WTC11 (cell line): ENCODE data around the gene ESRRA. TPM values are rescaled to one million over a fixed set of nuclear protein-coding genes. Genes with fewer than 3 reads are reported as not detected.

ENCODE experiments used
- ATAC-seq: fragments of 200-7000 bp; cut with Tn5 transposase; 2 replicates; pipeline ENCODE4 v1.10.0; 2021; ENCODE audit warnings: mild to moderate bottlenecking, moderate library complexity
- CTCF ChIA-PET: fragments of 300-600 bp; sonication (Branson Sonifier 250); formaldehyde crosslinking; loops from one replicate; lab custom pipeline; 2021; ENCODE audit warnings: antibody characterized with exemption; lab: Charles Lee
- POLR2A ChIA-PET: fragments of 350-600 bp; sonication (Branson Sonifier 250); formaldehyde crosslinking; loops from one replicate; lab custom pipeline; 2021; ENCODE audit warnings: antibody characterized with exemption; lab: Charles Lee
- DNase-seq: peaks from one replicate; pipeline ENCODE4 v3.0.0; 2021; ENCODE audit warnings: low spot score
- H3K27ac Mint-ChIP-seq: 2 replicates; pipeline ENCODE4 v1.8.0; 2021; ENCODE audit warnings: mixed read lengths
- H3K27me3 Mint-ChIP-seq: 2 replicates; pipeline ENCODE4 v1.8.0; 2021; ENCODE audit warnings: low read depth, mild to moderate bottlenecking, moderate library complexity, mixed read lengths
- H3K36me3 Mint-ChIP-seq: 2 replicates; pipeline ENCODE4 v1.8.0; 2021; ENCODE audit warnings: mixed read lengths
- H3K4me1 Mint-ChIP-seq: 2 replicates; pipeline ENCODE4 v1.8.0; 2022; ENCODE audit warnings: mixed read lengths
- H3K4me3 Mint-ChIP-seq: 2 replicates; pipeline ENCODE4 v1.8.0; 2021; ENCODE audit warnings: mild to moderate bottlenecking, moderate library complexity, mixed read lengths
- H3K9me3 Mint-ChIP-seq: 2 replicates; pipeline ENCODE4 v1.8.0; 2021; ENCODE audit warnings: mixed read lengths
- ETV6 ChIP-seq: sonication (generic); formaldehyde crosslinking; IDR thresholded peaks from 2 replicates; pipeline ENCODE4 v1.8.1; 2022; ENCODE audit warnings: mild to moderate bottlenecking, missing genetic modification reagents
- FOXJ3 ChIP-seq: sonication (generic); formaldehyde crosslinking; IDR thresholded peaks from 2 replicates; pipeline ENCODE4 v1.9.0; 2021; ENCODE audit warnings: missing genetic modification reagents, mild to moderate bottlenecking, borderline replicate concordance
- GABPB1 ChIP-seq: sonication (generic); formaldehyde crosslinking; IDR thresholded peaks from 2 replicates; pipeline ENCODE4 v1.8.1; 2023; ENCODE audit warnings: mild to moderate bottlenecking, missing genetic modification reagents
- JAZF1 ChIP-seq: fragments of 250-450 bp; sonication (Bioruptor Pico); IDR thresholded peaks from 2 replicates; pipeline ENCODE4 v1.9.0; 2021; ENCODE audit warnings: moderate library complexity, mild to moderate bottlenecking, inconsistent platforms
- JUN ChIP-seq: sonication (generic); formaldehyde crosslinking; IDR thresholded peaks from 2 replicates; pipeline ENCODE4 v1.8.0; 2023; ENCODE audit warnings: mild to moderate bottlenecking, missing genetic modification reagents
- KAT7 ChIP-seq: sonication (generic); formaldehyde crosslinking; IDR thresholded peaks from 2 replicates; pipeline ENCODE4 v1.8.1; 2023; ENCODE audit warnings: missing genetic modification reagents, mild to moderate bottlenecking, borderline replicate concordance
- NR2C2 ChIP-seq: sonication (generic); formaldehyde crosslinking; IDR thresholded peaks from 2 replicates; pipeline ENCODE4 v1.8.0; 2022; ENCODE audit warnings: mild to moderate bottlenecking, missing genetic modification reagents
- NR3C1 ChIP-seq: sonication (generic); formaldehyde crosslinking; conservative IDR thresholded peaks from 2 replicates; pipeline ENCODE4 v1.8.1; 2023; ENCODE audit warnings: low read depth, mild to moderate bottlenecking, missing genetic modification reagents
- TCF7 ChIP-seq: sonication (generic); formaldehyde crosslinking; IDR thresholded peaks from 2 replicates; pipeline ENCODE4 v1.8.0; 2022; ENCODE audit warnings: mild to moderate bottlenecking, low read depth, missing genetic modification reagents, moderate library complexity
- TEAD1 ChIP-seq: sonication (generic); formaldehyde crosslinking; IDR thresholded peaks from 2 replicates; pipeline ENCODE4 v1.8.0; 2022; ENCODE audit warnings: mild to moderate bottlenecking, missing genetic modification reagents
- TP53 ChIP-seq: sonication (generic); formaldehyde crosslinking; IDR thresholded peaks from 2 replicates; pipeline ENCODE4 v1.8.1; 2023; ENCODE audit warnings: mild to moderate bottlenecking, missing genetic modification reagents
- ZBTB21 ChIP-seq: sonication (generic); formaldehyde crosslinking; IDR thresholded peaks from 2 replicates; pipeline ENCODE4 v1.8.1; 2023; ENCODE audit warnings: mild to moderate bottlenecking, missing genetic modification reagents, borderline replicate concordance
- ZNF219 ChIP-seq: sonication (generic); formaldehyde crosslinking; IDR thresholded peaks from 2 replicates; pipeline ENCODE4 v1.8.0; 2023; ENCODE audit warnings: missing genetic modification reagents, mild to moderate bottlenecking, borderline replicate concordance
- total RNA-seq: library from RNA; stranded (reverse); gene quantifications from 3 replicates; pipeline ENCODE4 v1.2.3, GENCODE V29; 2021
- TF ChIP-seq, protein P1 (sequence below): sonication (generic); formaldehyde crosslinking; IDR thresholded peaks from 2 replicates; pipeline ENCODE4 v1.8.1; 2022; ENCODE audit warnings: mild to moderate bottlenecking, missing genetic modification reagents, moderate library complexity, borderline replicate concordance
- TF ChIP-seq, protein P2 (sequence below): sonication (generic); formaldehyde crosslinking; IDR thresholded peaks from 2 replicates; pipeline ENCODE4 v1.8.1; 2023; ENCODE audit warnings: mild to moderate bottlenecking, missing genetic modification reagents, borderline replicate concordance
- TF ChIP-seq, protein P3 (sequence below): sonication (generic); formaldehyde crosslinking; IDR thresholded peaks from 2 replicates; pipeline ENCODE4 v1.8.0; 2023; ENCODE audit warnings: missing genetic modification reagents, mild to moderate bottlenecking, borderline replicate concordance
- TF ChIP-seq, protein P4 (sequence below): sonication (generic); formaldehyde crosslinking; IDR thresholded peaks from 2 replicates; pipeline ENCODE4 v1.8.0; 2022; ENCODE audit warnings: mild to moderate bottlenecking, missing genetic modification reagents
- TF ChIP-seq, protein P5 (sequence below): sonication (generic); formaldehyde crosslinking; IDR thresholded peaks from 2 replicates; pipeline ENCODE4 v1.8.1; 2022; ENCODE audit warnings: mild to moderate bottlenecking, moderate library complexity, missing genetic modification reagents
- TF ChIP-seq, protein P6 (sequence below): fragments of 250-450 bp; sonication (Bioruptor Pico); IDR thresholded peaks from 2 replicates; pipeline ENCODE4 v1.9.0; 2021; ENCODE audit warnings: mild to moderate bottlenecking
- TF ChIP-seq, protein P7 (sequence below): sonication (generic); formaldehyde crosslinking; IDR thresholded peaks from 2 replicates; pipeline ENCODE4 v1.8.0; 2022; ENCODE audit warnings: mild to moderate bottlenecking, missing genetic modification reagents

Gene ESRRA
- total RNA-seq, 1 experiment from 2014 or later: 81.9 TPM

DNA sequence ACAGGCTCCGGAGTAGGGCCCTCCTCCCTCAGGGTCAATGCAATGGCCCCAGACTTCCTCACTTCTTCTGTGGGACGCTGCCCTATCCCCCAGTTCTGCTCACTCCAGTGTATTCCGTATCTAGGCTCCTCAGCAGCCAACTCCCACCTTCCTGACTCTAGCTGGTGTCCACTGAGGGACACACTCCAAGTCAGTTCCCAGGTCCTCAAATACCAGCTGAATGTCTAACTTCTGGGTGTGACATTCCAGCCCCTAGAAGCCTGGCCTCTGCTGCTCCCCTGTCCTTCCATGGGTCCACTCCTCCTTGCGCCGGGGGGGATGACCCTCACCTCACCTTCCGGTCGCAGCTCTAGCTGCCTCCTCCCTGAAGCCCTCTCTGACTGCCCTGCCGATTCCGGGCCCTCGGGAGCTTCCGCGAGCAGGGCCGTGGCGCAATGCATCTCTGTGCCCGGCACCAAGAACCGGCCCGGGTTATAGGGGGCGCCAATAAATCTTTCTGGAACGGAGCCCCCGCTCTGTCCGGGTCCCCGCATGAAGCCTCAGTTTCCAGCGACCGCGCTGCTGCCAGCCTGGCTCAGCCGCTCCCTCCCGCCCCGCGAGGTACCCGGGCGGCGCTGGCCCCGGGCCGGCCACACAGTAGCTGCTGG, 36.3 kb upstream of the ESRRA start:
- peaks cover 19% of the 10 kb centered on the region for H3K4me1 Mint-ChIP-seq
- H3K4me3 Mint-ChIP-seq: peak overlapping the region; percentile 99
- peak overlapping the region; percentile 99 for H3K27ac Mint-ChIP-seq
- H3K36me3 Mint-ChIP-seq: peaks cover 13% of the 10 kb centered on the region
- no peak for TF ChIP-seq ETV6 (CRISPR knock-in tag)
- peak; percentile 82; the same call in 1 of the 2 replicates for TF ChIP-seq TP53 (CRISPR knock-in tag)
- TF ChIP-seq TEAD1 (CRISPR knock-in tag): 0 out of 2 replicates have a peak, but pooled peaks have one; percentile 56
- no peak for TF ChIP-seq GABPB1
- TF ChIP-seq JUN (CRISPR knock-in tag): 0 out of 2 replicates have a peak, but pooled peaks have one; percentile 23
- TF ChIP-seq, protein P1, sequence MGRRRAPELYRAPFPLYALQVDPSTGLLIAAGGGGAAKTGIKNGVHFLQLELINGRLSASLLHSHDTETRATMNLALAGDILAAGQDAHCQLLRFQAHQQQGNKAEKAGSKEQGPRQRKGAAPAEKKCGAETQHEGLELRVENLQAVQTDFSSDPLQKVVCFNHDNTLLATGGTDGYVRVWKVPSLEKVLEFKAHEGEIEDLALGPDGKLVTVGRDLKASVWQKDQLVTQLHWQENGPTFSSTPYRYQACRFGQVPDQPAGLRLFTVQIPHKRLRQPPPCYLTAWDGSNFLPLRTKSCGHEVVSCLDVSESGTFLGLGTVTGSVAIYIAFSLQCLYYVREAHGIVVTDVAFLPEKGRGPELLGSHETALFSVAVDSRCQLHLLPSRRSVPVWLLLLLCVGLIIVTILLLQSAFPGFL (CRISPR knock-in tag): no peak
- TF ChIP-seq, protein P2, sequence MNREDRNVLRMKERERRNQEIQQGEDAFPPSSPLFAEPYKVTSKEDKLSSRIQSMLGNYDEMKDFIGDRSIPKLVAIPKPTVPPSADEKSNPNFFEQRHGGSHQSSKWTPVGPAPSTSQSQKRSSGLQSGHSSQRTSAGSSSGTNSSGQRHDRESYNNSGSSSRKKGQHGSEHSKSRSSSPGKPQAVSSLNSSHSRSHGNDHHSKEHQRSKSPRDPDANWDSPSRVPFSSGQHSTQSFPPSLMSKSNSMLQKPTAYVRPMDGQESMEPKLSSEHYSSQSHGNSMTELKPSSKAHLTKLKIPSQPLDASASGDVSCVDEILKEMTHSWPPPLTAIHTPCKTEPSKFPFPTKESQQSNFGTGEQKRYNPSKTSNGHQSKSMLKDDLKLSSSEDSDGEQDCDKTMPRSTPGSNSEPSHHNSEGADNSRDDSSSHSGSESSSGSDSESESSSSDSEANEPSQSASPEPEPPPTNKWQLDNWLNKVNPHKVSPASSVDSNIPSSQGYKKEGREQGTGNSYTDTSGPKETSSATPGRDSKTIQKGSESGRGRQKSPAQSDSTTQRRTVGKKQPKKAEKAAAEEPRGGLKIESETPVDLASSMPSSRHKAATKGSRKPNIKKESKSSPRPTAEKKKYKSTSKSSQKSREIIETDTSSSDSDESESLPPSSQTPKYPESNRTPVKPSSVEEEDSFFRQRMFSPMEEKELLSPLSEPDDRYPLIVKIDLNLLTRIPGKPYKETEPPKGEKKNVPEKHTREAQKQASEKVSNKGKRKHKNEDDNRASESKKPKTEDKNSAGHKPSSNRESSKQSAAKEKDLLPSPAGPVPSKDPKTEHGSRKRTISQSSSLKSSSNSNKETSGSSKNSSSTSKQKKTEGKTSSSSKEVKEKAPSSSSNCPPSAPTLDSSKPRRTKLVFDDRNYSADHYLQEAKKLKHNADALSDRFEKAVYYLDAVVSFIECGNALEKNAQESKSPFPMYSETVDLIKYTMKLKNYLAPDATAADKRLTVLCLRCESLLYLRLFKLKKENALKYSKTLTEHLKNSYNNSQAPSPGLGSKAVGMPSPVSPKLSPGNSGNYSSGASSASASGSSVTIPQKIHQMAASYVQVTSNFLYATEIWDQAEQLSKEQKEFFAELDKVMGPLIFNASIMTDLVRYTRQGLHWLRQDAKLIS: 0 out of 2 replicates have a peak, but pooled peaks have one; percentile 11
- TF ChIP-seq, protein P3, sequence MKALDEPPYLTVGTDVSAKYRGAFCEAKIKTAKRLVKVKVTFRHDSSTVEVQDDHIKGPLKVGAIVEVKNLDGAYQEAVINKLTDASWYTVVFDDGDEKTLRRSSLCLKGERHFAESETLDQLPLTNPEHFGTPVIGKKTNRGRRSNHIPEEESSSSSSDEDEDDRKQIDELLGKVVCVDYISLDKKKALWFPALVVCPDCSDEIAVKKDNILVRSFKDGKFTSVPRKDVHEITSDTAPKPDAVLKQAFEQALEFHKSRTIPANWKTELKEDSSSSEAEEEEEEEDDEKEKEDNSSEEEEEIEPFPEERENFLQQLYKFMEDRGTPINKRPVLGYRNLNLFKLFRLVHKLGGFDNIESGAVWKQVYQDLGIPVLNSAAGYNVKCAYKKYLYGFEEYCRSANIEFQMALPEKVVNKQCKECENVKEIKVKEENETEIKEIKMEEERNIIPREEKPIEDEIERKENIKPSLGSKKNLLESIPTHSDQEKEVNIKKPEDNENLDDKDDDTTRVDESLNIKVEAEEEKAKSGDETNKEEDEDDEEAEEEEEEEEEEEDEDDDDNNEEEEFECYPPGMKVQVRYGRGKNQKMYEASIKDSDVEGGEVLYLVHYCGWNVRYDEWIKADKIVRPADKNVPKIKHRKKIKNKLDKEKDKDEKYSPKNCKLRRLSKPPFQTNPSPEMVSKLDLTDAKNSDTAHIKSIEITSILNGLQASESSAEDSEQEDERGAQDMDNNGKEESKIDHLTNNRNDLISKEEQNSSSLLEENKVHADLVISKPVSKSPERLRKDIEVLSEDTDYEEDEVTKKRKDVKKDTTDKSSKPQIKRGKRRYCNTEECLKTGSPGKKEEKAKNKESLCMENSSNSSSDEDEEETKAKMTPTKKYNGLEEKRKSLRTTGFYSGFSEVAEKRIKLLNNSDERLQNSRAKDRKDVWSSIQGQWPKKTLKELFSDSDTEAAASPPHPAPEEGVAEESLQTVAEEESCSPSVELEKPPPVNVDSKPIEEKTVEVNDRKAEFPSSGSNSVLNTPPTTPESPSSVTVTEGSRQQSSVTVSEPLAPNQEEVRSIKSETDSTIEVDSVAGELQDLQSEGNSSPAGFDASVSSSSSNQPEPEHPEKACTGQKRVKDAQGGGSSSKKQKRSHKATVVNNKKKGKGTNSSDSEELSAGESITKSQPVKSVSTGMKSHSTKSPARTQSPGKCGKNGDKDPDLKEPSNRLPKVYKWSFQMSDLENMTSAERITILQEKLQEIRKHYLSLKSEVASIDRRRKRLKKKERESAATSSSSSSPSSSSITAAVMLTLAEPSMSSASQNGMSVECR (CRISPR knock-in tag): peak; percentile 11; the same call in 1 of the 2 replicates
- TF ChIP-seq, protein P4, sequence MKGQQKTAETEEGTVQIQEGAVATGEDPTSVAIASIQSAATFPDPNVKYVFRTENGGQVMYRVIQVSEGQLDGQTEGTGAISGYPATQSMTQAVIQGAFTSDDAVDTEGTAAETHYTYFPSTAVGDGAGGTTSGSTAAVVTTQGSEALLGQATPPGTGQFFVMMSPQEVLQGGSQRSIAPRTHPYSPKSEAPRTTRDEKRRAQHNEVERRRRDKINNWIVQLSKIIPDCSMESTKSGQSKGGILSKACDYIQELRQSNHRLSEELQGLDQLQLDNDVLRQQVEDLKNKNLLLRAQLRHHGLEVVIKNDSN (CRISPR knock-in tag): 0 out of 2 replicates have a peak, but pooled peaks have one; percentile 31
- TF ChIP-seq NR3C1 (CRISPR knock-in tag): no peak
- no peak for TF ChIP-seq ZNF219 (CRISPR knock-in tag)
- DNase-seq (peak; percentile 49), ATAC-seq (peak; percentile 3)
- H3K27me3 Mint-ChIP-seq: no peaks in the 10 kb centered on the region
- no peaks in the 10 kb centered on the region for H3K9me3 Mint-ChIP-seq
- POLR2A ChIA-PET: interaction anchor here (0.6 to 3.9 kb wide), 10 partner anchors 13 to 84 kb away, joined by 3 to 25 read pairs (median 5); partner anchors contain the start of genes BAD, FKBP2, GPR137 and PLCB3
- CTCF ChIA-PET: interaction anchor here (0.6 to 6.2 kb wide), 12 partner anchors 15 to 86 kb away, joined by 3 to 75 read pairs (median 10); partner anchors contain the start of genes BAD, CATSPERZ, ESRRA and FKBP2

DNA sequence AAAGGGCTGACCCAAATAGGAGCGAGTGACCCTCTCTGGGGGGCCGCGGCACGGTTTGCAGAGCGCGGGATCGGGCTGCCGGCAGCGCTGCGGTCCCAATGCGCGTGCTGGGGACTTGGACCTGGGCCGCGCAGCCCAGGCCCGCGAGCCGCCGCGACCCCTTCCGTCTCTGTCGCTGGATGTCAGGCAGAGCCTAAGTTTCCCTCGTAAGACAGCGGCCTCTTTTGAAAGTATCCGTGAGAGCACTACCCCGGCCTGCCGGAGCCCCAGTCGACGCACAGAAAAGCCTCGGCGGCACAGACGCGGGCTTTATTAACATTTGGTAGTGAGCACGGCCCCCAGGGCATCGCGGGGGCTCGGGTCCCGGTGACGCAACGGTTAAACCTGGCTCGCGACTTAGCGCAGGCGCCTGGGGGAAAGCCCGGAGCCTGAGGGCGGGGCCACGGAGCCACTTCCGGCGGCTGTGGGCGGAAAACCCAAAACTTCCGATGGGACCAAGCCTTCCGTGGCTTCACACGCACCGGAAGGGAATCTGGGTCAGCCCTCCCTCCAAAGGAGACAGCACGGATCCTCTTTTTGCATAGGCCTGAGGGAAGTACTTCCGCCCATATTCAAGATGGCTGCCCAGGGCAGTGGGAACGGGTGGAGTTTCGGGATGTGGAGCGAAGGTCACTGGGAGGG, 35.6 kb upstream of the ESRRA start:
- Mint-ChIP-seq H3K27me3 (no peaks in the 10 kb centered on the region), H3K27ac (peak overlapping the region; percentile 100), H3K4me3 (peak overlapping the region; percentile 99), H3K36me3 (peaks cover 13% of the 10 kb centered on the region), H3K4me1 (peaks cover 22% of the 10 kb centered on the region), H3K9me3 (no peaks in the 10 kb centered on the region)
- ChIA-PET POLR2A (interaction anchor here (0.8 to 3.9 kb wide), 10 partner anchors 14 to 231 kb away, joined by 3 to 25 read pairs (median 5); partner anchors contain the start of genes BAD, CATSPERZ, FKBP2 and GPR137), CTCF (interaction anchor here (0.6 to 6.2 kb wide), 17 partner anchors 15 to 87 kb away, joined by 3 to 75 read pairs (median 8); partner anchors contain the start of genes BAD, CATSPERZ, ESRRA and FKBP2)
- peak; percentile 98 for DNase-seq
- ATAC-seq: peak; percentile 83
- TF ChIP-seq FOXJ3 (CRISPR knock-in tag) (no peak), ZBTB21 (CRISPR knock-in tag) (no peak), KAT7 (CRISPR knock-in tag) (peak; percentile 58; the same call in 1 of the 2 replicates), JAZF1 (CRISPR knock-in tag) (no peak), NR2C2 (CRISPR knock-in tag) (peak; percentile 98), TCF7 (CRISPR knock-in tag) (0 out of 2 replicates have a peak, but pooled peaks have one; percentile 19)
- TF ChIP-seq, protein P5, sequence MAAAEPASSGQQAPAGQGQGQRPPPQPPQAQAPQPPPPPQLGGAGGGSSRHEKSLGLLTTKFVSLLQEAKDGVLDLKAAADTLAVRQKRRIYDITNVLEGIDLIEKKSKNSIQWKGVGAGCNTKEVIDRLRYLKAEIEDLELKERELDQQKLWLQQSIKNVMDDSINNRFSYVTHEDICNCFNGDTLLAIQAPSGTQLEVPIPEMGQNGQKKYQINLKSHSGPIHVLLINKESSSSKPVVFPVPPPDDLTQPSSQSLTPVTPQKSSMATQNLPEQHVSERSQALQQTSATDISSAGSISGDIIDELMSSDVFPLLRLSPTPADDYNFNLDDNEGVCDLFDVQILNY (CRISPR knock-in tag): 0 out of 2 replicates have a peak, but pooled peaks have one; percentile 76
- TF ChIP-seq, protein P6, sequence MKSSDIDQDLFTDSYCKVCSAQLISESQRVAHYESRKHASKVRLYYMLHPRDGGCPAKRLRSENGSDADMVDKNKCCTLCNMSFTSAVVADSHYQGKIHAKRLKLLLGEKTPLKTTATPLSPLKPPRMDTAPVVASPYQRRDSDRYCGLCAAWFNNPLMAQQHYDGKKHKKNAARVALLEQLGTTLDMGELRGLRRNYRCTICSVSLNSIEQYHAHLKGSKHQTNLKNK (CRISPR knock-in tag): peak; percentile 70
- TF ChIP-seq, protein P7, sequence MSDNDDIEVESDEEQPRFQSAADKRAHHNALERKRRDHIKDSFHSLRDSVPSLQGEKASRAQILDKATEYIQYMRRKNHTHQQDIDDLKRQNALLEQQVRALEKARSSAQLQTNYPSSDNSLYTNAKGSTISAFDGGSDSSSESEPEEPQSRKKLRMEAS (CRISPR knock-in tag): peak; percentile 57
